Mammary epithelial cell (primary cell): ENCODE data around the gene TSEN54.

ENCODE experiments used
- EZH2 ChIP-seq: IDR thresholded peaks from 2 replicates; pipeline ENCODE4 v1.6.1; 2012; ENCODE audit warnings: low read length, inconsistent platforms, borderline replicate concordance
- TF ChIP-seq, protein P1 (sequence below), 2 donors: IDR thresholded peaks in 1 of 2; conservative IDR thresholded peaks in 1 of 2; 2 replicates each; pipeline ENCODE4 v1.5.1; 2011 to 2012; ENCODE audit warnings: inconsistent platforms in 2 of 2, low read length in 2 of 2, mild to moderate bottlenecking in 2 of 2, control low read depth in 1 of 2, low read depth in 1 of 2; ENCODE audit not compliant: insufficient read depth in 1 of 2; ENCODE audit errors: extremely low read depth in 1 of 2

GRCh38 chr17:75563063-75563758 lies 46.9 kb downstream of the TSEN54 start:
- TF ChIP-seq, protein P1, sequence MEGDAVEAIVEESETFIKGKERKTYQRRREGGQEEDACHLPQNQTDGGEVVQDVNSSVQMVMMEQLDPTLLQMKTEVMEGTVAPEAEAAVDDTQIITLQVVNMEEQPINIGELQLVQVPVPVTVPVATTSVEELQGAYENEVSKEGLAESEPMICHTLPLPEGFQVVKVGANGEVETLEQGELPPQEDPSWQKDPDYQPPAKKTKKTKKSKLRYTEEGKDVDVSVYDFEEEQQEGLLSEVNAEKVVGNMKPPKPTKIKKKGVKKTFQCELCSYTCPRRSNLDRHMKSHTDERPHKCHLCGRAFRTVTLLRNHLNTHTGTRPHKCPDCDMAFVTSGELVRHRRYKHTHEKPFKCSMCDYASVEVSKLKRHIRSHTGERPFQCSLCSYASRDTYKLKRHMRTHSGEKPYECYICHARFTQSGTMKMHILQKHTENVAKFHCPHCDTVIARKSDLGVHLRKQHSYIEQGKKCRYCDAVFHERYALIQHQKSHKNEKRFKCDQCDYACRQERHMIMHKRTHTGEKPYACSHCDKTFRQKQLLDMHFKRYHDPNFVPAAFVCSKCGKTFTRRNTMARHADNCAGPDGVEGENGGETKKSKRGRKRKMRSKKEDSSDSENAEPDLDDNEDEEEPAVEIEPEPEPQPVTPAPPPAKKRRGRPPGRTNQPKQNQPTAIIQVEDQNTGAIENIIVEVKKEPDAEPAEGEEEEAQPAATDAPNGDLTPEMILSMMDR (conservative IDR thresholded peaks at IDR 0.05 in 1 of 2, IDR thresholded peaks at IDR 0.05 in 1 of 2; ENCODE audit: extremely low read depth in 1 of 2, insufficient read depth in 1 of 2, low read depth in 1 of 2, low read length in 2 of 2): no peak
- TF ChIP-seq EZH2: no peak
